ENCODE data around the gene NOS1AP. TPM values are rescaled to one million over a fixed set of nuclear protein-coding genes. Genes with fewer than 3 reads are reported as not detected.
"Not testable (repeated sequence)": the region's sequence is repeated elsewhere in the genome, so short reads cannot be mapped to it uniquely, and the experiment has no call there.

The NOS1AP gene
- total RNA-seq, 1 donor from 2014 or later: 1.3 TPM

DNA sequence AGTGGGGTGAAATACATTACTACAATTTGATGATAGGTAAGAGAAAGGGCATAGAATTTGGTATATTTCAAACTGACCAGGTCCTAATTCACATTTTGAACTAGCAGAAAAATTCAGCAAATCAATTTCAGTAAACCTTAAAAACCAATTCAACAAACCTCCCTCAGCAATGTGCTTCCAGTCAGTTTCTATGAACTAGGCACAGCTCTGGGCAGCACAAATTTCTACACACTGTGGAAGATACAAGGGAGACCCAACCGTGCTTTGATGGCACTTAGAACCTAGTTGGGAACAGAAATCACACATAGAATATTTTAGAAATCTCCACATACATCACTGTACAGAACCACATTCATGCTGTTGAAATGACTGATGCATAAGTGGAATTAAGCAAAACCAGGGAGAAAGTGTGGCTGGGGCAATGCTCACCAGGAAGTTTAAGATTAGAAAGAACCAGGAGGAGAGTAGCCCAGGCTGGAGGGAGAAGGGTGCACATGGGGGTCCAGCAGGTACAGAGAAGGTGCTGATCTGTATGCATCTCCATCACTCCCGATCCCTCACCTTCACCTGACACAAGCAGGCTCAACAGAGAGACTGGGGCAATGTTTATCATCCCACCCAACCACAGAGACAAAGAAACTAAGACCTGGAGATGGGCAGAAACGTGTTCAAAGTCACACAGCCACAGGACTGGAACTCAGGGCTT is 326.9 kb downstream of the NOS1AP start:
- no peak for DNase-seq (ENCODE audit: low spot score)

DNA sequence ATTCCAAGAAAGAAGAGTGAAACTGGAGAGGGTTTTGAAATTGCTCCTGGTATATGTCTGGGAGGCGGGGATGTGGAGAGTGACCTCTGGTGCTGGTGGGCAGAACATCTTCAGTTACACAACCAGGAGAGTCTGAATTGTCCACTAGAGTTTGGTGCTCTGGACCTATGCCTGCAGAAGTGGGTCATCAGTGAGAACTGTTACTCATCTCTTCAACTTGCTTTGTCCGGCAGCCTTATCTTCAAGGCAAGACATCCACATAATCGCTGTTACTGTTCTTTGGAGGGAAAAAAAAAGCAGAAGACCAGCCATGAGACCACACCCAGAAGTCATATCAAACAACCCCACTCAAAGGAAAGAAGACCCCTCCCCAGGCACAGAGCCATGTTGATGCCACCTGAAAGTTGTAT is 327.6 kb downstream of the NOS1AP start:
- no peak for DNase-seq (ENCODE audit: low spot score)

DNA sequence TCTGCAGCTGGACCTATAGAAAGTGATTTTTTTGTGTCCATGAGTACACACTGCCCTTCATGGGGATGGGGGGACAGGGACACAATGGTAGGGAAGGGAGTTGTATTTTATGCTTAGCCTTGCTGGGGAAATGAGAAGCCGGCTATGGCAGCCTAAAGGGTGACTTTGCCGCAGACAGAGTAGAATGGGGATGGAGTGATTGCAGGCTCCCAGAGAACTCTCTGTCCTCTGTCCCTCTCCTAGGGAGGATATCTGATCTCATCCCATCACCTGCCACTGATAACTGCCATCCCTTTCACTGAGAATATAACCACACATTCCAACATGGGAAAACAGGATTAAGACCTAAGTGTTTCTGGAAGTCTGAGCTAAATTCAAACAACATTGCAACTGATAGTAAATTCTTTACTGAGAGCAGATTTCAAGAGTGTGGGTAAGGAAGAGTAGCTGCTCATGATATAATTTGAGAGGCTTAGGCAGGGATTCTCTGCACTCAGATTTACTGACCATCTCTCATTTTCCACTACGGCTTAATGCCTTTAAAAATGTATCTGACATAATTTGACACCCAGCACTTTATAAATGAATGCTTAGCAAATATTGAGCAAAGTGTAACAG is 328.6 kb downstream of the NOS1AP start:
- DNase-seq (ENCODE audit: low spot score): no peak

DNA sequence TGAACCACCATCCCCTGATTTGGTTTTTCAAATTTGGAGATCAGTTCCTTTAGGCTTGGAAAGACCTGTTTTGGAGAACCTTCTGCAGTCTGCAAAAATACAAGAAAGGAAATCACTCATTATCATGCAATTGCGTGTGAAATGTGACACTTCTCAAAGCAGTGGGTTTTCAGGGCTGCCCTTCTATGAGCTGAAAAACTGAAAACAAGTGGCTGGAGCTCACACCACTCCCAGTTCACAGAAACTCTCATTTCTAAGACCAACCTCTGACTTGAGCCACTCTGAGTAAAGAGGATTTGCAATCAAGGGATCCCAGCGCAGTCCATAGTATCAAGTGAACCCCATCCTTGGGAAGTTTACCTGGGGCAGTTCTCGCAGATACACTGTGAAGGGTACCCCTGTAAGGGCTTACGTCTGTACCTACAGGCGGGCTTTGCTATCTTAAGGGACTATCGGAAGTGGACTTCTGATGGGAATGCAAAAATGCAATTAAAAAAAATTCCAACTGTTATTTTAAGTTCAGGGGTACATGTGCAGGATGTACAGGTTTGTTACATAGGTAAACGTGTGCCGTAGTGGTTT is 329.6 kb downstream of the NOS1AP start:
- DNase-seq (ENCODE audit: low spot score): no peak

DNA sequence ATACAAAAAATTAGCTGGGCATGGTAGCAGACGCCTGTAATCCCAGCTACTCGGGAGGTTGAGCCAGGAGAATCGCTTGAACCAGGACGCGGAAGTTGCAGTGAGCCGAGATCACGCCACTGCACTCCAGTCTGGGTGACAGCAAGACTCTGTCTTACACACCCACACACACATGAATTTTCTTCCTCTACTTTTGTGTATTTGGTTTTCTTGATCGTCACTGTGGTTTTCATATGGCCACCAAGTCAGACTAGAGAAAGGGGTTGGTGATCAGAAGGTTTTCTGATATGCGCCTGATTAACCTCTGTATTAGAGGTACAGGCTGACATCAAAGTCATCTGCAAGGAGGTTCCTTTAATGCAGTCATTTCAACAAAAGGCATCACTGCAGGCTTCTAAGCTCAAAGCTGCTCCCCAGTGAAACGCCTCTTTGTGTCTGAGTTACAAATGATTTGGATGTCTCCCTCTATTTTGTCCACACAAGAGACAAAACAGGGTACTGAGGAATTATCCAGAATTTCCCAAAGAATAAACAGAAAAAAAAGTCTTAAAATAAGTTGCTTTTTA is 331.4 kb downstream of the NOS1AP start:
- DNase-seq (ENCODE audit: low spot score): no peak

DNA sequence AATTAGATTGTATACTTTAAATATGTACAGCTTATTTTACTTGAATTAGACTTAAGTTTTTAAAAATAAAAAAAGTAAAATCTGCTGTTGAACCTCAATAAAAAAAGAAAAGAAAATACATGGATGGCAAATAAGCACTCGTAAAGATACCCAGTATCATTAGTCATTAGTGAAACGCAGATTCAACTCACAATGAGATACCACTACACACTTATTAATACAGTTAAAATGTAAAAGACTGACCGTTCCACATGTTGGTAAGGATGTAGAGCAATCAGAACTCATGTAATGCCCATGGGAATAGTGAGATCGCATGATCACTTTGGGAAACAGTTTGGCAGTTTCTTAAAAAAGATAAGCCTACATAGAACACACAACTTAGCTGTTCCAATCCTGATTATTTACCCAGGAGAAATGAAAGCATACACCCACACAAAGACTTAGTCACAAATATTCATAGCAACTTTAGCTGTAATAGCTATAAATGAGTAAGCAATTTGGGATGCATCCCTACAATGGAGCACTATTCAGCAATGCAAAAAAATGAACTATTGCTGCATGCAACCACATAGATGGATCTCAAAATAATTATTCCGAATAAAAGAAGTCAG is 335.2 kb downstream of the NOS1AP start:
- no peak for DNase-seq (ENCODE audit: low spot score)

DNA sequence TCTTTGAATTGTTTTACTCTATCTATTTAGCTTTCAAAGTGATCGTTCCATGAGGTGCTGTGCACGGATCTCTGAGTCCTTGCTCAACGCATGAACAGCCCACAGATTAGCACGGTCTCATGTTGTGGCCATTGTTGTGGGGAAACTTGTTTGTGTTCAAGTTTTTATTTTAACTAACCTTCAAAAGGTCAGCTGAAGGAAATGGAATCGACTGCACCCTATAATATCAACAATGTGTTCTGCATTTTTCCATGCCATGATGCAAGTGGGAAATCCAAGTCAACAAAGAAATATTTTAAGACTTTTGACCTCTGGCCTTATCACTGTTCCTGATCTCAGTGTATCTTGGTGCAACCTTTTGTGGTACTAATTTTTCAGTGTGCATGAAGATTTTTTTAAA is 336.3 kb downstream of the NOS1AP start:
- DNase-seq (ENCODE audit: low spot score): no peak

DNA sequence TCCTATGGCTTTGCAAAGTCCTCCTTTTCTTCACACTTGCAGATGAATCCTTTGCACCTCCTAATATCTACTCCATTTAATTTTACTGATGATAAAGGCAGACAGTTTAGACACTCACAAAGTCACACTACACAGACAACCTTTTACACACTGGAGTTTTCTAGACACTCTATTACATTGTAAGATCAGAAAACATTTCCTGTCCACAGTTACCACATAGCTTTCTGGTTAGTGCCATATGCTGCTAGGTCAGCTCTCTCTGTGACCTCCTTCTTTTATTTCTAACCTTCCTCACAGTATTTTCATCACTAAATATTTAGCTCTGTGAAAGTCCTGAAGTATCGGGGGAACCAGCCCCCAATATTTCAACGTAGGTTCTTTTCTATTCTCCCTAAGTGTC is 337.3 kb downstream of the NOS1AP start:
- no peak for DNase-seq (ENCODE audit: low spot score)

DNA sequence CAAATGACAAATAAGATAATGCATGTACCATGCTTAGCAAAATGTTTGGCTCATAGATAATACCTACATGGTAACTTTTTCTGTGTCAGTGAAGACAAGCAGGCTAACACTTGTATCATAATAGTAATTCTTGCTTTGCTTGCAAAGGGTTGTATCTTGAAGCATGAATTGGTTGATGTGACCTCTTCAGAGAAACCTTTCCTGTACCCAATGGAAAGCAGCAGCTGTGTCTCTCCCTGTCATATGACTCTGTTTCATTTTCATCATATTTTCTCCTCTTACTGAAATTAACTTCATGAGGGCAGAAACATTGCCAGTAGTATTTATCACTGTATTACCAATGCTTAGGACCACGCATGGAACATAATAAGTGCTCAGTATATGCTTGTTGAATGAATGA is 338.0 kb downstream of the NOS1AP start:
- DNase-seq (ENCODE audit: low spot score): no peak

DNA sequence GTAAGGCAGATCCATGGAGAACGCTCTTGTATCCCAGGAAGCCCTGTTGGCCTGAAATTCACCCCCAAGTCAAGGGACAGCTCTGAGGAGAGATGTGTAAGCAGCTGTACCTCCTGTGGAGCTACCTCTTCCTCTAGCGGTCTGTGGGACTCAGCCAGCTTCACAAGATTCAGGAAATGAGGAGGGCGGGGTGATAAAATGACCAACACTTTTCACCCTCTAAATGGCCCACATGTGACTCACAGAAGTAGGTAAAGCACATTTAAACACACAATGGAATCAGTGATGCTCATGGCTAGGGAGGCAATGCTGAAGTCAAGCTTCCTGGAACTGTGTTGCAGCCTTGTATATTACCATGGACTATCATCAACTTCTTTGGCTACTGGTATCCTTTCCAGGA is 342.5 kb downstream of the NOS1AP start, which contains the start of gene SH2D1B:
Gene SH2D1B (minus strand): TSS at position 135 of the 400 bp plus-strand sequence. CDS start 120 bp downstream, at position 15.
- no peak for DNase-seq (ENCODE audit: low spot score)

DNA sequence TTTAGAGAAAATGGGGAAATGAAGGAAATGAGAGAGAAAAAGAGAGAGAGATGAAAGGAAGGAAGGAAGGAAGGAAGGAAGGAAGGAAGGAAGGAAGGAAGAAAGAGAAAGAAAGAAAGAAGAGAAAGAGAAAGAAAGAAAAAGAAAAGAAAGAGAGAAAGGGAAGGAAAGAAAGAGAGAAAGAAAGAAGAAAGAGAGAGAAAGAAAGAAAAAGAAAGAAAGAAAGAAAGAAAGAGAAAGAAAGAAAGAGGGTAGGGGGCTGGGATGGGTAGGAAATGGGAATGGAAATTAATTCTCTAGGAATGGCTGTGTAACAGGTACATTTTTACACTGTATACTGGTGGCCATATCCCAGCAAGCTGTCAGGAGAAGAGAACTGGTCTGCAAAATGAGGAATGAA is 346.7 kb downstream of the NOS1AP start:
- no peak for DNase-seq (ENCODE audit: low spot score)

DNA sequence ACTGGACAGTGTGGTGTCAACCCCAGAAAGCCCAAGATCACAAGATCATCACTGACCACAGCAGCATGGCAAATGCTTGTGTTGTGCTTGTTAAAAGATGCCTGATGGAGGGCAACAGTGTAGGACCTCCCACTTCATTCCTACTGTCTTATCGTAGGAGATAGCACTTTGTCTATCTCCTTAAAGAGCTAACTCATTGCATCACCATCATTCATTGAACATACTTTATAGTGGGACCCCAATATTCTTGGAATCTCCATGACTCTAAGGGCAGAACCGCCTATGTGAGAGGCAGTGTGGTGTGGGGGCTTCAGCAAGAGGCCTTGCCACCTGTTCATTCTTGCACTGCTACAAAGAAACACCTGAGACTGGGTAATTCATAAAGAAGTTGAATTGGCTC is 347.4 kb downstream of the NOS1AP start:
- DNase-seq (ENCODE audit: low spot score): no peak

DNA sequence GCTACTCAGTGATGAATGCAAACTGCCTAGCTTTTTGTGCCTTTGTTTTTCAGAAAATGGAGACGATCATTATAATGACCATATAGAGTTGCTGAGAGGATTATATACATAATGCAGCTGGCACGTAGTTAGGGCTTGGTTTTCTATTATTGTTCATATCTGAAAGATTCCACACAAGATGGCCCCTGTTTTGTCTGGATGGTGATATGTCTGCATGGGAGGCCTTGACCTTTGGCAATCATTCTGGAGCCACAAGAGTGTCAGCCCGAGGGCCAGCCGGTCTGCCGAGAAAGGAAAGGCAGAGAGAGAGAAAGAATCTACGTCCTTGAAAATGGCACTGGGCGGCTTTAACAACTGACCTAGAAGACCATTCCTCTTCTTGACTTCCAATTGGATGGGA is 348.2 kb downstream of the NOS1AP start:
- no peak for DNase-seq (ENCODE audit: low spot score)

DNA sequence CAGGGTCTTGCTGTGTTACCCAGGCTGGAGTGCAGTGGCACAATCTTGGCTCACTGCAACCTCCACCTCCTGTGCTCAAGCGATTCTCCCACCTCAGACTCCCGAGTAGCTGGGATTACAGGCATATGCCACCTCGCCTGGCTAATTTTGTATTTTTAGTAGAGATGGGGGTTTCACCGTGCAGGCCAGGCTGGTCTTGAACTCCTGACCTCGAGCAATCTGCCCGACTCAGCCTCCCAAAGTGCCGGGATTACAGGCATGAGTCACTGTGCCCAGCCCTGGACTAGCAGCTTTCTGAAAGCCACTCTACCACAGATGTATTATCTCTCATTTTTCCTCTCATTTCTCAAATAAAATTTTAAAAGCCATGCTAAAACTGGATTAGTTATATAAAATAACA is 349.1 kb downstream of the NOS1AP start:
- not testable (repeated sequence) for DNase-seq (ENCODE audit: low spot score)

DNA sequence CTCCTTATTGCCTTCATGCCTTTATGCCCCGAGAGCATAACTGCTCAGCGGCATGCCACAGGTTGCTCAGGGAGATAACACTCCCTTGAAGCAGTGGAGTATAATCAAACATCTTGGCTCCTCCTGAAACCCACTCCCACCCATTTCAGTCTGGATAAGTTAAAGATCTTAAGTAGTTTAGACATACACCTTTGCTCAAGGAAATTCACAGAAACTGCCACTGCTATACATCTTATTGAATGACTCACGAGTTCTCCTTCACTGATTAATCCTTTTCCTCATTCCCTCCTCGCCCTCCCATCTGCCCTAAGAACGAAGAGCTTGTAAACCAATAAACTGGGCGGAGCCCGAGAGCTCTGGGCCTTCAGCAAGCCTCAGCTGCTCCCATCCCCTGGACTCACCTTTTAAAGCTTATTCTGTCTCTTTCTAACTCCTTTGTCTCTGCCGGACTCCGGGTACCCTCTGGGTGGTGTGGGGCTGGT is 350.0 kb downstream of the NOS1AP start:
- not testable (repeated sequence) for DNase-seq (ENCODE audit: low spot score)

Small RNA genes lying within 50 kb of the gene (microRNA-seq; reads per million reads assigned to microRNA genes)
- gene MIR4654 (ENCODE audit: borderline number of aligned reads): not detected
- gene MIR556 (ENCODE audit: borderline number of aligned reads): not detected

Other genes with a start within 250 kb of the NOS1AP start
- gene OLFML2B, start 45.8 kb upstream of the NOS1AP start, total RNA-seq: 29.5 TPM